Thymus (tissue), 11 donors: ENCODE results near the gene MAP2K5. TPM values are rescaled to one million over a fixed set of nuclear protein-coding genes. Genes with fewer than 3 reads are reported as not detected.

Experiments used
- DNase-seq, 9 donors: peaks; one replicate each; pipeline ENCODE4 v3.0.0-alpha.2; 2013; ENCODE audit warnings: low spot score in 9 of 9, low read depth in 6 of 9, missing footprints in 1 of 9
- H3K27ac ChIP-seq, 2 donors: one replicate each; pipeline ENCODE4 v1.5.1; 2013; ENCODE audit warnings: control low read depth in 1 of 2, low read depth in 1 of 2, low read length in 1 of 2, mild to moderate bottlenecking in 1 of 2, moderate library complexity in 1 of 2
- H3K27me3 ChIP-seq, 2 donors: one replicate each; pipeline ENCODE4 v1.5.1; 2013; ENCODE audit warnings: low read length in 1 of 2; ENCODE audit not compliant: control insufficient read depth in 2 of 2, insufficient read depth in 1 of 2
- H3K36me3 ChIP-seq, 2 donors: one replicate each; pipeline ENCODE4 v1.5.1; 2013; ENCODE audit warnings: low read length in 1 of 2, mild to moderate bottlenecking in 1 of 2, moderate library complexity in 1 of 2; ENCODE audit not compliant: control insufficient read depth in 2 of 2, insufficient read depth in 2 of 2
- H3K4me1 ChIP-seq, 2 donors: one replicate each; pipeline ENCODE4 v1.5.1; 2013; ENCODE audit warnings: low read length in 2 of 2; ENCODE audit not compliant: control insufficient read depth in 2 of 2, insufficient read depth in 2 of 2
- H3K4me3 ChIP-seq, 2 donors: one replicate each; pipeline ENCODE4 v1.5.1; 2013; ENCODE audit warnings: low read length in 2 of 2, control low read depth in 1 of 2, mild to moderate bottlenecking in 1 of 2
- H3K9me3 ChIP-seq, 2 donors: one replicate each; pipeline ENCODE4 v1.5.1; 2013; ENCODE audit warnings: low read length in 1 of 2, mild to moderate bottlenecking in 1 of 2; ENCODE audit not compliant: control insufficient read depth in 2 of 2, insufficient read depth in 1 of 2
- WGBS: extraction: QIAGEN DNeasy Blood & Tissue Kit; methylation state at CpG from one replicate; pipeline ENCODE4 v1.1.7; 2013; 5-methylcytosine and 5-hydroxymethylcytosine counted together
- polyA plus RNA-seq: library from polyadenylated mRNA; stranded (reverse); fragments of 200-250 nt; gene quantifications from one replicate; pipeline ENCODE4 v1.2.3, GENCODE V29; 2013
- total RNA-seq: library from RNA; stranded (reverse); fragments of 120-200 nt; gene quantifications from one replicate; pipeline ENCODE4 v1.2.4, GENCODE V29; 2013
- donor health status: healthy.

Gene MAP2K5
- total and polyA plus RNA-seq, 2 donors, result 9.4 to 16.3 TPM

GRCh38 chr15:67701669-67702068 lies 159.2 kb downstream of the MAP2K5 start:
- no peaks in the 10 kb centered on the region for H3K4me1 ChIP-seq
- H3K36me3 ChIP-seq, result peaks cover 0 to 8% of the 10 kb centered on the region in 2 donors
- DNase-seq, result no peak
- no peak overlapping the region for H3K4me3 ChIP-seq
- no peak overlapping the region for H3K27ac ChIP-seq
- no peaks in the 10 kb centered on the region for H3K9me3 ChIP-seq
- no peaks in the 10 kb centered on the region for H3K27me3 ChIP-seq
- 99% methylated on average over 2 of the region's 2 CpGs for WGBS

GRCh38 chr15:67707520-67708283 lies 165.2 kb downstream of the MAP2K5 start:
- peaks cover 0 to 4% of the 10 kb centered on the region in 2 donors for H3K36me3 ChIP-seq
- WGBS, result 94% methylated on average over 2 of the region's 2 CpGs
- H3K4me3 ChIP-seq, result no peak overlapping the region

GRCh38 chr15:67708500-67708899 lies 166.0 kb downstream of the MAP2K5 start:
- H3K27me3 ChIP-seq, result no peaks in the 10 kb centered on the region
- no peak for DNase-seq
- no peak overlapping the region for H3K4me3 ChIP-seq
- 90% methylated on average over 4 of the region's 4 CpGs for WGBS
- peaks cover 12 to 21% of the 10 kb centered on the region in 2 donors for H3K4me1 ChIP-seq
- H3K36me3 ChIP-seq, result no peaks in the 10 kb centered on the region
- no peak overlapping the region for H3K27ac ChIP-seq
- no peaks in the 10 kb centered on the region for H3K9me3 ChIP-seq

More at GRCh38 chr15:67707520-67708283, 165.2 kb downstream of the MAP2K5 start:
- Histone ChIP-seq H3K27me3 (no peaks in the 10 kb centered on the region), H3K9me3 (no peaks in the 10 kb centered on the region), H3K4me1 (peaks cover 12 to 20% of the 10 kb centered on the region in 2 donors), H3K27ac (peak overlapping the region in 1 of 2 donors; percentile 10)
- DNase-seq, result peak in 4 of 9 donors; percentile 24 to 66 (median 27)

- H3K9me3 ChIP-seq, result no peaks in the 10 kb centered on the region
- peaks cover 11 to 22% of the 10 kb centered on the region in 2 donors for H3K4me1 ChIP-seq
- no peak overlapping the region for H3K27ac ChIP-seq
- peaks cover 0 to 3% of the 10 kb centered on the region in 2 donors for H3K36me3 ChIP-seq
- no peak overlapping the region for H3K4me3 ChIP-seq
- H3K27me3 ChIP-seq, result no peaks in the 10 kb centered on the region
- WGBS, result 98% methylated on average over 2 of the region's 2 CpGs
- DNase-seq, result no peak
Observed at GRCh38 chr15:67715170-67715569, 172.7 kb downstream of the MAP2K5 start.

GRCh38 chr15:67716171-67716570 lies 173.7 kb downstream of the MAP2K5 start:
- WGBS, result 96% methylated on average over 4 of the region's 4 CpGs
- Histone ChIP-seq H3K36me3 (peaks cover 0 to 3% of the 10 kb centered on the region in 2 donors), H3K4me3 (no peak overlapping the region), H3K9me3 (no peaks in the 10 kb centered on the region), H3K4me1 (peaks cover 11 to 22% of the 10 kb centered on the region in 2 donors), H3K27ac (peak overlapping the region in 1 of 2 donors; percentile 1), H3K27me3 (no peaks in the 10 kb centered on the region)
- DNase-seq, result no peak

GRCh38 chr15:67717776-67718175 lies 175.3 kb downstream of the MAP2K5 start:
- H3K4me1 ChIP-seq, result peaks cover 11 to 15% of the 10 kb centered on the region in 2 donors
- WGBS, result 100% methylated on average over 1 of the region's 1 CpG
- H3K36me3 ChIP-seq, result peaks cover 0 to 3% of the 10 kb centered on the region in 2 donors
- no peak overlapping the region for H3K27ac ChIP-seq
- no peaks in the 10 kb centered on the region for H3K27me3 ChIP-seq
- DNase-seq, result no peak
- H3K4me3 ChIP-seq, result no peak overlapping the region
- H3K9me3 ChIP-seq, result no peaks in the 10 kb centered on the region

- H3K27ac ChIP-seq, result no peak overlapping the region
- 82% methylated on average over 1 of the region's 1 CpG for WGBS
- DNase-seq, result no peak
- H3K4me3 ChIP-seq, result no peak overlapping the region
- H3K4me1 ChIP-seq, result peaks cover 12% of the 10 kb centered on the region in 2 donors
- H3K27me3 ChIP-seq, result no peaks in the 10 kb centered on the region
- peaks cover 0 to 3% of the 10 kb centered on the region in 2 donors for H3K36me3 ChIP-seq
- H3K9me3 ChIP-seq, result no peaks in the 10 kb centered on the region
Observed at GRCh38 chr15:67719330-67719959, 176.9 kb downstream of the MAP2K5 start.

GRCh38 chr15:67720556-67721175 lies 178.2 kb downstream of the MAP2K5 start:
- no peak overlapping the region for H3K4me3 ChIP-seq
- no peak for DNase-seq

More at GRCh38 chr15:67720556-67721175, 178.2 kb downstream of the MAP2K5 start:
- peaks cover 16 to 17% of the 10 kb centered on the region in 2 donors for H3K4me1 ChIP-seq
- no peaks in the 10 kb centered on the region for H3K27me3 ChIP-seq
- no peaks in the 10 kb centered on the region for H3K9me3 ChIP-seq
- H3K36me3 ChIP-seq, result peaks cover 0 to 3% of the 10 kb centered on the region in 2 donors
- no peak overlapping the region for H3K27ac ChIP-seq
- 84% methylated on average over 8 of the region's 8 CpGs for WGBS
